ENCODE measurements around the gene TMEM258.

TMEM258 gene

DNA sequence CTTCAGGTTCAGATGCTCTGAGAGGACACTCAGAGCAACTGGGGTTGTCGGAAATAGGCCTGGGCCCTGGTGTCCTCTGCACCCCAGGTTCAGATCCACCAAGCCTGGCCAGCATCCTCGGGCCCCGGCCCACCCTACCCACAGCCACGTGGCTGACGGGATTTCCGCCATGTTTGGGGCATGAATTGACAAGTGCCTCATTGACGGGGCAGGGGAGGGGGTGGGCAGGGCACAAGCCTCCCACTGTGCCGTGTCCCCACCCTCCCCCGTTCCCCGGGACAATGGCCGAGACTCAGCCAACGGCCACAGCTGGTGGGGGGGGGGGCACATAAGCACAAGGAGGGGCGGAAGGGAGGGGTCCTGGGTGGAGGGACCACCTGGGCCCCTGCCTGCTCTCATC lies 31.5 kb downstream of the TMEM258 start:
- no peak for DNase-seq (ENCODE audit: low read depth)
- no peak for TF ChIP-seq CTCF (IDR thresholded peaks at IDR 0.05; ENCODE audit: control insufficient read depth, extremely low read depth, insufficient read depth)
- no peak overlapping the region for H3K4me3 ChIP-seq (ENCODE audit: low read depth, low read length)

- no peak for TF ChIP-seq CTCF (IDR thresholded peaks at IDR 0.05; ENCODE audit: control insufficient read depth, extremely low read depth, insufficient read depth)
- no peak overlapping the region for H3K4me3 ChIP-seq (ENCODE audit: low read depth, low read length)
- no peak for DNase-seq (ENCODE audit: low read depth)
These were observed 35.1 kb downstream of the TMEM258 start for GRCh38 chr11:61757213-61757862.

- no peak for DNase-seq (ENCODE audit: low read depth)
- no peak for TF ChIP-seq CTCF (IDR thresholded peaks at IDR 0.05; ENCODE audit: control insufficient read depth, extremely low read depth, insufficient read depth)
- no peak overlapping the region for H3K4me3 ChIP-seq (ENCODE audit: low read depth, low read length)
These were observed 35.8 kb downstream of the TMEM258 start for GRCh38 chr11:61756452-61757212.

- no peak for DNase-seq (ENCODE audit: low read depth)
- no peak overlapping the region for H3K4me3 ChIP-seq (ENCODE audit: low read depth, low read length)
- TF ChIP-seq CTCF (IDR thresholded peaks at IDR 0.05; ENCODE audit: control insufficient read depth, extremely low read depth, insufficient read depth), result no peak
These were observed 36.3 kb downstream of the TMEM258 start for GRCh38 chr11:61756147-61756451.

GRCh38 chr11:61754534-61755482 lies 37.6 kb downstream of the TMEM258 start:
- TF ChIP-seq CTCF (IDR thresholded peaks at IDR 0.05; ENCODE audit: control insufficient read depth, extremely low read depth, insufficient read depth), result no peak
- no peak for DNase-seq (ENCODE audit: low read depth)
- no peak overlapping the region for H3K4me3 ChIP-seq (ENCODE audit: low read depth, low read length)

- H3K4me3 ChIP-seq (ENCODE audit: low read depth, low read length), result no peak overlapping the region
- no peak for TF ChIP-seq CTCF (IDR thresholded peaks at IDR 0.05; ENCODE audit: control insufficient read depth, extremely low read depth, insufficient read depth)
- no peak for DNase-seq (ENCODE audit: low read depth)
These were observed 38.7 kb downstream of the TMEM258 start for GRCh38 chr11:61753672-61754071.
